ENCODE measurements around the gene LAPTM5. TPM values are rescaled to one million over a fixed set of nuclear protein-coding genes. Genes with fewer than 3 reads are reported as not detected.

The LAPTM5 gene
- total RNA-seq, 1 donor from 2014 or later = 0.77 TPM

DNA sequence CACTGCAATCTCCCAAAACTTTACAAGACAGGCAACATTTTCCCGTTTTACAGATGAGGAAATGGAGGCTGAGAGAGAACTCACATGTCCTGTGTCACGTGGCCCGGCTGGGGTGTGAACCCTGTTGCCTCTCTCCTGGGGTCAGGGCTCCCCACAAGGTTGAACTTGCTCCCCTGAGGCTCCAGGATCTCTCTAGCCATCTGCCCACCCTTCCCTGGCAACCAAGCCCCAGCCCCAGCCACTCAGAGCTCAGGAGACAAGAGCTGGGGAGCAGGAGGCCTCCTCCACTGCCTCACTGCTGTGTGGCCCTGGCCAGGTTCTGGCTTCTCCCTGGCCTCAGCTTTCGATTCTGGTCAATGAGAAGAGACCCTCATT is 11.8 kb downstream of the LAPTM5 start:
- H3K79me2 ChIP-seq (ENCODE audit: insufficient read depth, low read length) = no peaks in the 10 kb centered on the region
- no peak overlapping the region for H3K9ac ChIP-seq (ENCODE audit: low read length)
- no peak overlapping the region for H2AFZ ChIP-seq (ENCODE audit: low read depth, low read length)
- peaks cover 1% of the 10 kb centered on the region for H3K9me3 Mint-ChIP-seq (ENCODE audit: unreplicated experiment)
- no peak overlapping the region for H3K4me2 ChIP-seq (ENCODE audit: low read length)
- DNase-seq (ENCODE audit: low read depth) (no peak), FAIRE-seq (no peak)
- TF ChIP-seq, protein P1, sequence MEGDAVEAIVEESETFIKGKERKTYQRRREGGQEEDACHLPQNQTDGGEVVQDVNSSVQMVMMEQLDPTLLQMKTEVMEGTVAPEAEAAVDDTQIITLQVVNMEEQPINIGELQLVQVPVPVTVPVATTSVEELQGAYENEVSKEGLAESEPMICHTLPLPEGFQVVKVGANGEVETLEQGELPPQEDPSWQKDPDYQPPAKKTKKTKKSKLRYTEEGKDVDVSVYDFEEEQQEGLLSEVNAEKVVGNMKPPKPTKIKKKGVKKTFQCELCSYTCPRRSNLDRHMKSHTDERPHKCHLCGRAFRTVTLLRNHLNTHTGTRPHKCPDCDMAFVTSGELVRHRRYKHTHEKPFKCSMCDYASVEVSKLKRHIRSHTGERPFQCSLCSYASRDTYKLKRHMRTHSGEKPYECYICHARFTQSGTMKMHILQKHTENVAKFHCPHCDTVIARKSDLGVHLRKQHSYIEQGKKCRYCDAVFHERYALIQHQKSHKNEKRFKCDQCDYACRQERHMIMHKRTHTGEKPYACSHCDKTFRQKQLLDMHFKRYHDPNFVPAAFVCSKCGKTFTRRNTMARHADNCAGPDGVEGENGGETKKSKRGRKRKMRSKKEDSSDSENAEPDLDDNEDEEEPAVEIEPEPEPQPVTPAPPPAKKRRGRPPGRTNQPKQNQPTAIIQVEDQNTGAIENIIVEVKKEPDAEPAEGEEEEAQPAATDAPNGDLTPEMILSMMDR (IDR thresholded peaks at IDR 0.05; ENCODE audit: insufficient read depth, low read depth, low read length) = no peak
- TF ChIP-seq EZH2 (IDR thresholded peaks at IDR 0.05; ENCODE audit: insufficient read depth, low read length) = no peak
- H3K4me3 Mint-ChIP-seq (ENCODE audit: unreplicated experiment) = no peak overlapping the region
- peaks cover 30% of the 10 kb centered on the region for H3K27me3 Mint-ChIP-seq (ENCODE audit: low read depth, unreplicated experiment)
- H3K27ac Mint-ChIP-seq (ENCODE audit: unreplicated experiment) = no peak overlapping the region
- no peak overlapping the region for H3K27ac ChIP-seq (ENCODE audit: low read depth, low read length)
- H3K4me1 ChIP-seq (ENCODE audit: insufficient read depth, low read length) = peaks cover 6% of the 10 kb centered on the region
- peaks cover 27% of the 10 kb centered on the region for H3K4me1 Mint-ChIP-seq (ENCODE audit: low read depth, unreplicated experiment)
- no peaks in the 10 kb centered on the region for H4K20me1 ChIP-seq (ENCODE audit: insufficient read depth, low read length)
- no peaks in the 10 kb centered on the region for H3K36me3 ChIP-seq (ENCODE audit: insufficient read depth, low read length)
- H3K27me3 ChIP-seq (ENCODE audit: insufficient read depth, low read length) = peaks cover 6% of the 10 kb centered on the region
- no peak overlapping the region for H3K4me3 ChIP-seq (ENCODE audit: insufficient read depth, low read depth, low read length)
- H3K36me3 Mint-ChIP-seq (ENCODE audit: low read depth, unreplicated experiment) = no peaks in the 10 kb centered on the region
- no peaks in the 10 kb centered on the region for H3K9me3 ChIP-seq (ENCODE audit: insufficient read depth, low read depth, low read length)

DNA sequence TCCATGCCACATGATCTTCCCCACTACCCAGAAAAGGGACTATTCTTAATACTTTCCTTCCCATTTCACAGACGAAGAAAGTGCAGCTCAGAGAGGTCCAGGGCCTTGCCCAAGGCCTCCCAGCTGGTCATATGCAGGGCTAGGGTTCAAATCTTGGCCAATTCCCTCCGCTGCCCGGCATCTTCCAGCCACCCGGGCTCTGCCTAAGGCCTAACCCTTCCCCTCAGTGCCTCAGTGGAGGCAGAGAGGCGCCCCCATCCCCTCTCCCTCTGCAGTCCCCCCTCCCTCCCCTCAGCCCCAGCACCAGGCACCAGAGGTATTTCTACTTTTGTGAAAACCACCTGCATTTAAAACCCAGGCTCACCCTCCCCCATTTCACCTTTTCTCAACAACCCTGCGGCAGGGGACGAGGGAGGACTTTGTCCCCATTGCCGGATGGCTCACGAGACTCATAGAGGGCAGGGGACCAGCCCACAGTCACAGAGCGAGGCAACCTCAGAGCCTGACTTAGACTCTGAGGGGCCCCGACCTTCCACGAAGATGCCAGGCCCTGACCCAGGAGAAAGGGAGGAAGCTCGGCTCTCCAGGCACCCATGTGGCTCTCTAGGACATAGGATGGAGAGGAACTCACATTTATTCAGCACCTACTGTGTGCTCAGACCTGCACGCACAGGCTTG is 12.3 kb downstream of the LAPTM5 start:
- no peak for DNase-seq (ENCODE audit: low read depth)

More for the DNA sequence above, 12.3 kb downstream of the LAPTM5 start:
- H3K4me3 ChIP-seq (ENCODE audit: insufficient read depth, low read depth, low read length) = no peak overlapping the region
- peaks cover 27% of the 10 kb centered on the region for H3K4me1 Mint-ChIP-seq (ENCODE audit: low read depth, unreplicated experiment)
- H3K4me2 ChIP-seq (ENCODE audit: low read length) = no peak overlapping the region
- no peaks in the 10 kb centered on the region for H3K36me3 ChIP-seq (ENCODE audit: insufficient read depth, low read length)
- TF ChIP-seq, protein P1 (IDR thresholded peaks at IDR 0.05; ENCODE audit: insufficient read depth, low read depth, low read length) = no peak
- no peak for TF ChIP-seq EZH2 (IDR thresholded peaks at IDR 0.05; ENCODE audit: insufficient read depth, low read length)
- H3K4me3 Mint-ChIP-seq (ENCODE audit: unreplicated experiment) = no peak overlapping the region
- no peaks in the 10 kb centered on the region for H3K36me3 Mint-ChIP-seq (ENCODE audit: low read depth, unreplicated experiment)
- H2AFZ ChIP-seq (ENCODE audit: low read depth, low read length) = no peak overlapping the region
- no peaks in the 10 kb centered on the region for H3K9me3 ChIP-seq (ENCODE audit: insufficient read depth, low read depth, low read length)
- H3K27me3 Mint-ChIP-seq (ENCODE audit: low read depth, unreplicated experiment) = peaks cover 30% of the 10 kb centered on the region
- no peak overlapping the region for H3K27ac Mint-ChIP-seq (ENCODE audit: unreplicated experiment)
- peaks cover 9% of the 10 kb centered on the region for H3K4me1 ChIP-seq (ENCODE audit: insufficient read depth, low read length)
- no peak overlapping the region for H3K27ac ChIP-seq (ENCODE audit: low read depth, low read length)
- FAIRE-seq = no peak
- no peaks in the 10 kb centered on the region for H3K79me2 ChIP-seq (ENCODE audit: insufficient read depth, low read length)
- H3K27me3 ChIP-seq (ENCODE audit: insufficient read depth, low read length) = peaks cover 6% of the 10 kb centered on the region
- H3K9ac ChIP-seq (ENCODE audit: low read length) = no peak overlapping the region
- peaks cover 1% of the 10 kb centered on the region for H3K9me3 Mint-ChIP-seq (ENCODE audit: unreplicated experiment)
- H4K20me1 ChIP-seq (ENCODE audit: insufficient read depth, low read length) = no peaks in the 10 kb centered on the region
